ENCODE data around the gene PCDH17. TPM values are rescaled to one million over a fixed set of nuclear protein-coding genes. Genes with fewer than 3 reads are reported as not detected.

The PCDH17 gene
- total and polyA plus RNA-seq, 4 donors, result 0.59 to 8.8 (median 0.98) TPM

DNA sequence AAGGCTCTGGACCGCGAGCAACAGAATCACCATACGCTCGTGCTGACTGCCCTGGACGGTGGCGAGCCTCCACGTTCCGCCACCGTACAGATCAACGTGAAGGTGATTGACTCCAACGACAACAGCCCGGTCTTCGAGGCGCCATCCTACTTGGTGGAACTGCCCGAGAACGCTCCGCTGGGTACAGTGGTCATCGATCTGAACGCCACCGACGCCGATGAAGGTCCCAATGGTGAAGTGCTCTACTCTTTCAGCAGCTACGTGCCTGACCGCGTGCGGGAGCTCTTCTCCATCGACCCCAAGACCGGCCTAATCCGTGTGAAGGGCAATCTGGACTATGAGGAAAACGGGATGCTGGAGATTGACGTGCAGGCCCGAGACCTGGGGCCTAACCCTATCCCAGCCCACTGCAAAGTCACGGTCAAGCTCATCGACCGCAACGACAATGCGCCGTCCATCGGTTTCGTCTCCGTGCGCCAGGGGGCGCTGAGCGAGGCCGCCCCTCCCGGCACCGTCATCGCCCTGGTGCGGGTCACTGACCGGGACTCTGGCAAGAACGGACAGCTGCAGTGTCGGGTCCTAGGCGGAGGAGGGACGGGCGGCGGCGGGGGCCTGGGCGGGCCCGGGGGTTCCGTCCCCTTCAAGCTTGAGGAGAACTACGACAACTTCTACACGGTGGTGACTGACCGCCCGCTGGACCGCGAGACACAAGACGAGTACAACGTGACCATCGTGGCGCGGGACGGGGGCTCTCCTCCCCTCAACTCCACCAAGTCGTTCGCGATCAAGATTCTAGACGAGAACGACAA is 1.8 kb downstream of the PCDH17 start:
- Histone ChIP-seq H3K27ac (ENCODE audit: low read depth in 1 of 2, low read length in 2 of 2) (no peak overlapping the region), H3K36me3 (ENCODE audit: control insufficient read depth in 4 of 4, insufficient read depth in 3 of 4, low read depth in 1 of 4, low read length in 3 of 4) (no peaks in the 10 kb centered on the region), H3K4me3 (ENCODE audit: low read depth in 1 of 3, low read length in 3 of 3) (peak overlapping the region in 2 of 3 donors; percentile 18 to 51), H3K9ac (ENCODE audit: low read depth in 1 of 2, low read length in 2 of 2) (no peak overlapping the region), H3K27me3 (ENCODE audit: control insufficient read depth in 4 of 4, insufficient read depth in 4 of 4, low read length in 3 of 4) (peaks cover 0 to 17% (median 9%) of the 10 kb centered on the region in 4 donors), H3K9me3 (ENCODE audit: control insufficient read depth in 4 of 4, low read length in 3 of 4) (peaks cover 0 to 12% (median 3%) of the 10 kb centered on the region in 4 donors), H3K4me1 (ENCODE audit: control insufficient read depth in 4 of 4, insufficient read depth in 4 of 4, low read length in 3 of 4) (peaks cover 5 to 40% (median 33%) of the 10 kb centered on the region in 4 donors)
- WGBS, result 13% methylated on average over 77 of the region's 77 CpGs
- TF ChIP-seq YY1 (IDR thresholded peaks at IDR 0.05) (no peak), GABPA (IDR thresholded peaks at IDR 0.05 in 1 of 2, conservative IDR thresholded peaks at IDR 0.05 in 1 of 2) (no peak), FOXA1 (IDR thresholded peaks at IDR 0.05) (no peak), TAF1 (conservative IDR thresholded peaks at IDR 0.05) (no peak), HNF4G (IDR thresholded peaks at IDR 0.05) (no peak), HNF4A (conservative IDR thresholded peaks at IDR 0.05) (no peak), ZBTB33 (IDR thresholded peaks at IDR 0.05) (no peak), NR2F2 (IDR thresholded peaks at IDR 0.05) (no peak), MAX (IDR thresholded peaks at IDR 0.05) (no peak), EGR1 (IDR thresholded peaks at IDR 0.05; ENCODE audit: low read depth in 2 of 2) (no peak), RXRA (IDR thresholded peaks at IDR 0.05) (peak in 1 of 2 donors; percentile 51), ATF3 (IDR thresholded peaks at IDR 0.05) (no peak), FOXA2 (IDR thresholded peaks at IDR 0.05) (no peak), RAD21 (IDR thresholded peaks at IDR 0.05) (peak in 1 of 2 donors; percentile 64), SP1 (IDR thresholded peaks at IDR 0.05) (no peak), JUND (IDR thresholded peaks at IDR 0.05) (no peak)
- TF ChIP-seq, protein P1, sequence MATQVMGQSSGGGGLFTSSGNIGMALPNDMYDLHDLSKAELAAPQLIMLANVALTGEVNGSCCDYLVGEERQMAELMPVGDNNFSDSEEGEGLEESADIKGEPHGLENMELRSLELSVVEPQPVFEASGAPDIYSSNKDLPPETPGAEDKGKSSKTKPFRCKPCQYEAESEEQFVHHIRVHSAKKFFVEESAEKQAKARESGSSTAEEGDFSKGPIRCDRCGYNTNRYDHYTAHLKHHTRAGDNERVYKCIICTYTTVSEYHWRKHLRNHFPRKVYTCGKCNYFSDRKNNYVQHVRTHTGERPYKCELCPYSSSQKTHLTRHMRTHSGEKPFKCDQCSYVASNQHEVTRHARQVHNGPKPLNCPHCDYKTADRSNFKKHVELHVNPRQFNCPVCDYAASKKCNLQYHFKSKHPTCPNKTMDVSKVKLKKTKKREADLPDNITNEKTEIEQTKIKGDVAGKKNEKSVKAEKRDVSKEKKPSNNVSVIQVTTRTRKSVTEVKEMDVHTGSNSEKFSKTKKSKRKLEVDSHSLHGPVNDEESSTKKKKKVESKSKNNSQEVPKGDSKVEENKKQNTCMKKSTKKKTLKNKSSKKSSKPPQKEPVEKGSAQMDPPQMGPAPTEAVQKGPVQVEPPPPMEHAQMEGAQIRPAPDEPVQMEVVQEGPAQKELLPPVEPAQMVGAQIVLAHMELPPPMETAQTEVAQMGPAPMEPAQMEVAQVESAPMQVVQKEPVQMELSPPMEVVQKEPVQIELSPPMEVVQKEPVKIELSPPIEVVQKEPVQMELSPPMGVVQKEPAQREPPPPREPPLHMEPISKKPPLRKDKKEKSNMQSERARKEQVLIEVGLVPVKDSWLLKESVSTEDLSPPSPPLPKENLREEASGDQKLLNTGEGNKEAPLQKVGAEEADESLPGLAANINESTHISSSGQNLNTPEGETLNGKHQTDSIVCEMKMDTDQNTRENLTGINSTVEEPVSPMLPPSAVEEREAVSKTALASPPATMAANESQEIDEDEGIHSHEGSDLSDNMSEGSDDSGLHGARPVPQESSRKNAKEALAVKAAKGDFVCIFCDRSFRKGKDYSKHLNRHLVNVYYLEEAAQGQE (IDR thresholded peaks at IDR 0.05), result no peak
- TF ChIP-seq, protein P2, sequence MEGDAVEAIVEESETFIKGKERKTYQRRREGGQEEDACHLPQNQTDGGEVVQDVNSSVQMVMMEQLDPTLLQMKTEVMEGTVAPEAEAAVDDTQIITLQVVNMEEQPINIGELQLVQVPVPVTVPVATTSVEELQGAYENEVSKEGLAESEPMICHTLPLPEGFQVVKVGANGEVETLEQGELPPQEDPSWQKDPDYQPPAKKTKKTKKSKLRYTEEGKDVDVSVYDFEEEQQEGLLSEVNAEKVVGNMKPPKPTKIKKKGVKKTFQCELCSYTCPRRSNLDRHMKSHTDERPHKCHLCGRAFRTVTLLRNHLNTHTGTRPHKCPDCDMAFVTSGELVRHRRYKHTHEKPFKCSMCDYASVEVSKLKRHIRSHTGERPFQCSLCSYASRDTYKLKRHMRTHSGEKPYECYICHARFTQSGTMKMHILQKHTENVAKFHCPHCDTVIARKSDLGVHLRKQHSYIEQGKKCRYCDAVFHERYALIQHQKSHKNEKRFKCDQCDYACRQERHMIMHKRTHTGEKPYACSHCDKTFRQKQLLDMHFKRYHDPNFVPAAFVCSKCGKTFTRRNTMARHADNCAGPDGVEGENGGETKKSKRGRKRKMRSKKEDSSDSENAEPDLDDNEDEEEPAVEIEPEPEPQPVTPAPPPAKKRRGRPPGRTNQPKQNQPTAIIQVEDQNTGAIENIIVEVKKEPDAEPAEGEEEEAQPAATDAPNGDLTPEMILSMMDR (IDR thresholded peaks at IDR 0.05; ENCODE audit: low read depth, low read length, missing input control), result peak; percentile 43
- DNase-seq (ENCODE audit: low spot score), result peak; percentile 52
